ENCODE measurements around the gene UBTD1. TPM values are rescaled to one million over a fixed set of nuclear protein-coding genes. Genes with fewer than 3 reads are reported as not detected.

Gene UBTD1
- 11.8 TPM for total RNA-seq (2013)
- polyA plus RNA-seq = 10 to 100 TPM; 17.2 to 20.0 (median 19.0) TPM
- 18.0 and 22.4 TPM in 2 replicates for polyA minus RNA-seq
- 3.1 to 16.2 (median 6.5) reads per million in 11 experiments for total RNA-seq

GRCh38 chr10:97498841-97499560 lies at the start of gene UBTD1:
UBTD1 (plus strand) TSS chr10:97498924; CDS start chr10:97499204, 280 bp downstream.
- peaks cover 59% of the 10 kb centered on the region for H3K4me1 Mint-ChIP-seq

More at GRCh38 chr10:97498841-97499560, at the start of gene UBTD1:
- H2AFZ ChIP-seq (ENCODE audit: insufficient read depth, low read depth, low read length, poor library complexity, severe bottlenecking) = peak within 1 kb of the TSS; percentile 96
- peaks cover 0 to 2% (median 0%) of the 10 kb centered on the region in 3 donors for H3K27me3 Mint-ChIP-seq (ENCODE audit: low read depth in 3 of 3)
- peaks cover 61% of the 10 kb centered on the region for H3K79me2 ChIP-seq (ENCODE audit: insufficient read depth, low read length)
- peak within 1 kb of the TSS; percentile 88 to 96 (median 94) for H3K27ac Mint-ChIP-seq
- H3K9ac ChIP-seq (ENCODE audit: insufficient read depth, low read length, poor library complexity, severe bottlenecking) = peak within 1 kb of the TSS; percentile 82
- peak within 1 kb of the TSS; percentile 79 to 90 for H3K27ac ChIP-seq (ENCODE audit: low read depth in 1 of 2, low read length in 2 of 2)
- peaks cover 10 to 13% of the 10 kb centered on the region in 2 donors for H3K36me3 Mint-ChIP-seq
- H3K4me3 Mint-ChIP-seq = peak within 1 kb of the TSS; percentile 92 to 97
- no peaks in the 10 kb centered on the region for H3K27me3 ChIP-seq (ENCODE audit: control insufficient read depth in 2 of 2, insufficient read depth in 2 of 2, low read length in 2 of 2)
- intact Hi-C loops (cut with micrococcal nuclease) = loop anchor here (5.0 to 10.0 kb wide), 6 partner anchors 52 to 164 kb away; partner anchors contain the start of genes EXOSC1 (in 2 of the 2), ZDHHC16 (in 2 of the 2), FRAT2 (in 1 of the 2) and RRP12 (in 1 of the 2)
- peak within 1 kb of the TSS; percentile 92 for H3K4me2 ChIP-seq (replicated peaks; ENCODE audit: extremely low read depth, low read length, poor library complexity, severe bottlenecking)
- WGBS (ENCODE audit: insufficient coverage) = under 1% methylated on average over 66 of the region's 66 CpGs
- H3K4me3 ChIP-seq (replicated peaks in 1 of 3; ENCODE audit: low read depth in 2 of 3, low read length in 3 of 3) = peak within 1 kb of the TSS; percentile 67 to 96 (median 95)
- H3K4me1 ChIP-seq (ENCODE audit: control insufficient read depth in 1 of 2, insufficient read depth in 2 of 2, low read length in 2 of 2) = peaks cover 27 to 56% of the 10 kb centered on the region in 2 donors
- H4K20me1 ChIP-seq (ENCODE audit: insufficient read depth, low read length) = peaks cover 73% of the 10 kb centered on the region
- H3K9me3 Mint-ChIP-seq = peaks cover 0 to 2% (median 0%) of the 10 kb centered on the region in 7 donors
- peak in 1 of 3 donors; percentile 32 for DNase-seq
- peaks cover 0 to 3% of the 10 kb centered on the region in 2 donors for H3K36me3 ChIP-seq (replicated peaks in 1 of 2; ENCODE audit: control insufficient read depth in 1 of 2, insufficient read depth in 2 of 2, low read length in 2 of 2)
- no peak for TF ChIP-seq CTCF (IDR thresholded peaks at IDR 0.05)
- no peaks in the 10 kb centered on the region for H3K9me3 ChIP-seq (replicated peaks in 1 of 2; ENCODE audit: control insufficient read depth in 1 of 2, insufficient read depth in 1 of 2, low read length in 2 of 2)
